Suprapubic skin (tissue), 4 donors: ENCODE measurements around the gene GPD1L. TPM values are rescaled to one million over a fixed set of nuclear protein-coding genes. Genes with fewer than 3 reads are reported as not detected.
"Not testable (repeated sequence)": the region's sequence is repeated elsewhere in the genome, so short reads cannot be mapped to it uniquely, and the experiment has no call there.

ENCODE experiments used
- DNase-seq, 2 donors: peaks; one replicate each; pipeline ENCODE4 v3.0.0-alpha.2; 2019; ENCODE audit warnings: low spot score in 2 of 2
- H3K27ac ChIP-seq: fragments of 200-600 bp; sonication (generic); one replicate; pipeline ENCODE4 v1.5.1; 2019
- H3K27me3 ChIP-seq: fragments of 200-600 bp; sonication (generic); one replicate; pipeline ENCODE4 v1.5.1; 2019
- H3K36me3 ChIP-seq: fragments of 200-600 bp; sonication (generic); one replicate; pipeline ENCODE4 v1.5.1; 2019
- H3K4me1 ChIP-seq: fragments of 200-600 bp; sonication (generic); one replicate; pipeline ENCODE4 v1.5.1; 2019
- H3K4me3 ChIP-seq: fragments of 200-600 bp; sonication (generic); one replicate; pipeline ENCODE4 v1.5.1; 2019; ENCODE audit warnings: mild to moderate bottlenecking
- H3K9me3 ChIP-seq: fragments of 200-600 bp; sonication (generic); one replicate; pipeline ENCODE4 v1.5.1; 2019
- CTCF ChIP-seq, 2 donors: fragments of 200-600 bp in 1 of 2; fragments of 450-650 bp in 1 of 2; sonication (generic) in 1 of 2; IDR thresholded peaks; one replicate each; pipeline ENCODE4 v1.5.1; 2016 to 2019; ENCODE audit warnings: antibody characterized with exemption in 2 of 2, mild to moderate bottlenecking in 1 of 2, moderate library complexity in 1 of 2
- EP300 ChIP-seq: sonication (generic); formaldehyde crosslinking; IDR thresholded peaks from one replicate; pipeline ENCODE4 v1.6.1; 2017; ENCODE audit warnings: antibody characterized with exemption
- POLR2A ChIP-seq, 2 donors: fragments of 450-650 bp; IDR thresholded peaks; one replicate each; pipeline ENCODE4 v1.6.1; 2017; ENCODE audit warnings: antibody characterized with exemption in 2 of 2, mild to moderate bottlenecking in 2 of 2, moderate library complexity in 2 of 2
- POLR2AphosphoS5 ChIP-seq, 3 donors: sonication (generic); formaldehyde crosslinking; IDR thresholded peaks; one replicate each; pipeline ENCODE4 v1.6.1; 2017; ENCODE audit warnings: antibody characterized with exemption in 3 of 3
- WGBS: methylation state at CpG from one replicate; pipeline ENCODE4 v1.1.5; 2018; 5-methylcytosine and 5-hydroxymethylcytosine counted together
- total RNA-seq, 4 donors: library from RNA; depleted of rRNA; stranded (reverse); fragments of >200 nt; gene quantifications; one replicate each; pipeline ENCODE4 v1.1.0, GENCODE V29; 2016

GPD1L gene
- total RNA-seq, 4 donors from 2014 or later: 21.4 to 79.9 (median 28.5) TPM

- no peaks in the 10 kb centered on the region for H3K36me3 ChIP-seq
- H3K27ac ChIP-seq: no peak overlapping the region
- H3K9me3 ChIP-seq: no peaks in the 10 kb centered on the region
- H3K4me1 ChIP-seq: peaks cover 20% of the 10 kb centered on the region
- H3K27me3 ChIP-seq: no peaks in the 10 kb centered on the region
- no peak for TF ChIP-seq EP300
- no peak overlapping the region for H3K4me3 ChIP-seq
- DNase-seq: no peak
These were observed 7.1 kb downstream of the GPD1L start for GRCh38 chr3:32113566-32113965.

- peak in 1 of 2 donors; percentile 43 for DNase-seq
- Histone ChIP-seq H3K27ac (no peak overlapping the region), H3K36me3 (no peaks in the 10 kb centered on the region), H3K27me3 (no peaks in the 10 kb centered on the region), H3K4me1 (peaks cover 15% of the 10 kb centered on the region), H3K9me3 (no peaks in the 10 kb centered on the region), H3K4me3 (no peak overlapping the region)
- TF ChIP-seq EP300 (no peak), CTCF (IDR thresholded peaks at IDR 0.05) (no peak), POLR2A (IDR thresholded peaks at IDR 0.05) (no peak), POLR2AphosphoS5 (IDR thresholded peaks at IDR 0.05) (no peak)
- 90% methylated on average over 3 of the region's 3 CpGs for WGBS
These were observed 7.6 kb downstream of the GPD1L start for GRCh38 chr3:32113981-32114545.

GRCh38 chr3:32114546-32115386 is 8.3 kb downstream of the GPD1L start:
- not testable (repeated sequence) for H3K36me3 ChIP-seq, H3K27ac ChIP-seq, H3K4me3 ChIP-seq, H3K4me1 ChIP-seq, H3K27me3 ChIP-seq, H3K9me3 ChIP-seq
- 88% methylated on average over 19 of the region's 19 CpGs for WGBS
- DNase-seq: peak in 1 of 2 donors; percentile 11

- Histone ChIP-seq H3K9me3 (no peaks in the 10 kb centered on the region), H3K27ac (no peak overlapping the region), H3K4me3 (no peak overlapping the region), H3K4me1 (no peaks in the 10 kb centered on the region), H3K36me3 (no peaks in the 10 kb centered on the region), H3K27me3 (no peaks in the 10 kb centered on the region)
- no peak for DNase-seq
- WGBS: 62% methylated on average over 1 of the region's 1 CpG
- TF ChIP-seq CTCF (IDR thresholded peaks at IDR 0.05): no peak
These were observed 10.9 kb downstream of the GPD1L start for GRCh38 chr3:32117320-32117719.

- no peak for DNase-seq
- no peaks in the 10 kb centered on the region for H3K36me3 ChIP-seq
- no peaks in the 10 kb centered on the region for H3K4me1 ChIP-seq
- WGBS: 96% methylated on average over 2 of the region's 2 CpGs
- TF ChIP-seq POLR2AphosphoS5 (IDR thresholded peaks at IDR 0.05): no peak
- TF ChIP-seq CTCF (IDR thresholded peaks at IDR 0.05): no peak
- TF ChIP-seq EP300: no peak
- TF ChIP-seq POLR2A (IDR thresholded peaks at IDR 0.05): no peak
- H3K9me3 ChIP-seq: no peaks in the 10 kb centered on the region
- no peaks in the 10 kb centered on the region for H3K27me3 ChIP-seq
- no peak overlapping the region for H3K27ac ChIP-seq
- no peak overlapping the region for H3K4me3 ChIP-seq
These were observed 11.8 kb downstream of the GPD1L start for GRCh38 chr3:32118215-32118614.

GRCh38 chr3:32120471-32120870 is 14.1 kb downstream of the GPD1L start:
- no peak for DNase-seq
- 78% methylated on average over 4 of the region's 4 CpGs for WGBS
- no peaks in the 10 kb centered on the region for H3K4me1 ChIP-seq
- no peaks in the 10 kb centered on the region for H3K27me3 ChIP-seq
- H3K36me3 ChIP-seq: no peaks in the 10 kb centered on the region
- H3K27ac ChIP-seq: no peak overlapping the region
- no peaks in the 10 kb centered on the region for H3K9me3 ChIP-seq
- TF ChIP-seq EP300: no peak
- no peak for TF ChIP-seq POLR2AphosphoS5 (IDR thresholded peaks at IDR 0.05)
- no peak for TF ChIP-seq POLR2A (IDR thresholded peaks at IDR 0.05)
- TF ChIP-seq CTCF (IDR thresholded peaks at IDR 0.05): no peak
- H3K4me3 ChIP-seq: no peak overlapping the region
